ENCODE data around the gene OPN3. TPM values are rescaled to one million over a fixed set of nuclear protein-coding genes. Genes with fewer than 3 reads are reported as not detected.

Gene OPN3
- total and polyA plus RNA-seq, 2 donors (not counting 1 experiment from before 2014, with no cell fraction given) = 21.0 to 29.6 TPM

DNA sequence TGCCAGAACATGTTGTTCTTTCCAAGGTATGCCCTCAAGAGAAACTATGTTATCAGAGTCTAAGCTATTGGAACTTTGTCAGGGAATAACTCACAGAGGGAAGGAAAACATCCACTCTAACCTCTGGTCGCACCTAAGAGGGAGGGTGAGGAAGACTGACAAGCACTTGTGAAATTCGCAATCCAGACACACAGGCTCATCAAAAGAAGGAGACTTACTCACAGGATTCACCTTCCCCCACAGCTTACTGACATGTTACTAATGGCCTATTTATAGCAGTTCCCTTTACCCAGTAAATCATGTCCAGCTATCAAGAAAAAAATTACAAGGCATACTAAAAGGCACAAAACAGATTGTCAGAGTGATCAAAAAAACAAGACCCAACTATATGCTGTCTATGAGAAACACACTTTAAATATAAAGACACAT, 48.8 kb upstream of the OPN3 start:
- 80% methylated on average over 1 of the region's 2 CpGs for WGBS (ENCODE audit: insufficient coverage)
- Histone ChIP-seq H3K4me1 (ENCODE audit: control insufficient read depth in 2 of 2, insufficient read depth in 2 of 2, low read length in 2 of 2) (no peaks in the 10 kb centered on the region), H3K79me2 (ENCODE audit: control insufficient read depth, insufficient read depth, low read length) (no peaks in the 10 kb centered on the region), H3K9me3 (ENCODE audit: control extremely low read depth in 1 of 3, control insufficient read depth in 2 of 3, insufficient read depth in 1 of 3, low read length in 2 of 3) (peaks cover 0 to under 1% (median 0%) of the 10 kb centered on the region in 3 donors), H3K27me3 (replicated peaks in 1 of 4; ENCODE audit: control extremely low read depth in 1 of 4, control insufficient read depth in 3 of 4, insufficient read depth in 4 of 4, low read length in 3 of 4) (peaks cover 0 to 8% (median 0%) of the 10 kb centered on the region in 4 experiments), H3K36me3 (replicated peaks in 1 of 2; ENCODE audit: control extremely low read depth in 1 of 2, control insufficient read depth in 1 of 2, extremely low read depth in 1 of 2, insufficient read depth in 2 of 2, low read length in 1 of 2) (no peaks in the 10 kb centered on the region), H4K20me1 (ENCODE audit: control insufficient read depth, insufficient read depth, low read length, poor library complexity, severe bottlenecking) (no peaks in the 10 kb centered on the region), H2AFZ (ENCODE audit: insufficient read depth, low read depth, low read length, poor library complexity, severe bottlenecking) (no peak overlapping the region), H3K9ac (ENCODE audit: low read length) (no peak overlapping the region), H3K27ac (ENCODE audit: low read length in 2 of 2) (no peak overlapping the region), H3K4me2 (replicated peaks; ENCODE audit: low read depth, low read length, poor library complexity, severe bottlenecking) (no peak overlapping the region), H3K4me3 (ENCODE audit: control extremely low read depth in 1 of 5, extremely low read depth in 1 of 5, insufficient read depth in 1 of 5, low read depth in 2 of 5, low read length in 4 of 5) (no peak overlapping the region)
- Mint-ChIP-seq H3K27me3 (peaks cover 30% of the 10 kb centered on the region), H3K9me3 (ENCODE audit: insufficient read depth) (no peaks in the 10 kb centered on the region), H3K4me1 (no peaks in the 10 kb centered on the region), H3K27ac (no peak overlapping the region), H3K4me3 (no peak overlapping the region)
- ChIA-PET CTCF (no interaction called here), POLR2A (no interaction called here)
- no peak for ATAC-seq (ENCODE audit: low read depth)
- no peak for DNase-seq
- intact Hi-C loops (cut with micrococcal nuclease) = no loop called here
- TF ChIP-seq CTCF (IDR thresholded peaks at IDR 0.05) = no peak
- no peak for TF ChIP-seq EZH2 (IDR thresholded peaks at IDR 0.05; ENCODE audit: borderline replicate concordance, insufficient read depth, low read depth, low read length, poor library complexity, severe bottlenecking)

DNA sequence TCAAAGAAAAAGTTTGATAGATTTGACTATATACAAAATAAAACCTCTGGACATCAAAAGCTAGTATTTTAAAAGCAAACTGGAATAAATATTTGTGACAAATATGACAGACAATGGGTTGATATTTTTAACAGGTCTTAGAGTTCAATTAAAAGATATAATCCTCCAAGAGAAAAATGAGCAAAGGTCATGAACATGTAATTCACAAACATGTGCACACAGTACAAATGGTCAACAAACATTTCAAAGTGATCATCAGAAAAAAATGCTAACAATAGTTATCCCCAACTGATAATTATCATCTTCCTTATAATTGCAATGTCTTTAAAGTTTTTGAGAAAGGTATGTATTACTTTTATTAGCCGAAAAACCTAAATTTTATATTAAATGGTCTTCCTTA, 43.9 kb upstream of the OPN3 start:
- peaks cover 0 to 10% (median 7%) of the 10 kb centered on the region in 4 experiments for H3K27me3 ChIP-seq (replicated peaks in 1 of 4; ENCODE audit: control extremely low read depth in 1 of 4, control insufficient read depth in 3 of 4, insufficient read depth in 4 of 4, low read length in 3 of 4)
- Mint-ChIP-seq H3K9me3 (ENCODE audit: insufficient read depth) (no peaks in the 10 kb centered on the region), H3K4me1 (no peaks in the 10 kb centered on the region), H3K4me3 (no peak overlapping the region), H3K27ac (no peak overlapping the region), H3K27me3 (peaks cover 48% of the 10 kb centered on the region)
- WGBS (ENCODE audit: insufficient coverage) = no CpG with 5 or more reads among the region's 1 CpG
- ChIA-PET CTCF (no interaction called here), POLR2A (no interaction called here)
- H3K79me2 ChIP-seq (ENCODE audit: control insufficient read depth, insufficient read depth, low read length) = no peaks in the 10 kb centered on the region
- no peaks in the 10 kb centered on the region for H3K36me3 ChIP-seq (replicated peaks in 1 of 2; ENCODE audit: control extremely low read depth in 1 of 2, control insufficient read depth in 1 of 2, extremely low read depth in 1 of 2, insufficient read depth in 2 of 2, low read length in 1 of 2)
- ATAC-seq (ENCODE audit: low read depth) (no peak), DNase-seq (no peak)
- H3K4me3 ChIP-seq (ENCODE audit: control extremely low read depth in 1 of 5, extremely low read depth in 1 of 5, insufficient read depth in 1 of 5, low read depth in 2 of 5, low read length in 4 of 5) = no peak overlapping the region
- H3K9ac ChIP-seq (ENCODE audit: low read length) = no peak overlapping the region
- no peak overlapping the region for H3K4me2 ChIP-seq (replicated peaks; ENCODE audit: low read depth, low read length, poor library complexity, severe bottlenecking)
- TF ChIP-seq CTCF (IDR thresholded peaks at IDR 0.05) (no peak), EZH2 (IDR thresholded peaks at IDR 0.05; ENCODE audit: borderline replicate concordance, insufficient read depth, low read depth, low read length, poor library complexity, severe bottlenecking) (no peak)
- H4K20me1 ChIP-seq (ENCODE audit: control insufficient read depth, insufficient read depth, low read length, poor library complexity, severe bottlenecking) = no peaks in the 10 kb centered on the region
- H3K27ac ChIP-seq (ENCODE audit: low read length in 2 of 2) = no peak overlapping the region
- peaks cover 0 to 2% (median 0%) of the 10 kb centered on the region in 3 donors for H3K9me3 ChIP-seq (ENCODE audit: control extremely low read depth in 1 of 3, control insufficient read depth in 2 of 3, insufficient read depth in 1 of 3, low read length in 2 of 3)
- intact Hi-C loops (cut with micrococcal nuclease) = no loop called here
- H3K4me1 ChIP-seq (ENCODE audit: control insufficient read depth in 2 of 2, insufficient read depth in 2 of 2, low read length in 2 of 2) = no peaks in the 10 kb centered on the region
- no peak overlapping the region for H2AFZ ChIP-seq (ENCODE audit: insufficient read depth, low read depth, low read length, poor library complexity, severe bottlenecking)

Measured in B cell (primary cell).